GM18511 (cell line): Measurements from ENCODE around the gene TIE1.

Source experiments
- ATAC-seq: cut with Tn5 transposase; IDR thresholded peaks from one replicate; pipeline ENCODE4 v1.9.1; 2021; ENCODE audit warnings: mild to moderate bottlenecking, moderate library complexity; ENCODE audit not compliant: unreplicated experiment

Gene TIE1

DNA sequence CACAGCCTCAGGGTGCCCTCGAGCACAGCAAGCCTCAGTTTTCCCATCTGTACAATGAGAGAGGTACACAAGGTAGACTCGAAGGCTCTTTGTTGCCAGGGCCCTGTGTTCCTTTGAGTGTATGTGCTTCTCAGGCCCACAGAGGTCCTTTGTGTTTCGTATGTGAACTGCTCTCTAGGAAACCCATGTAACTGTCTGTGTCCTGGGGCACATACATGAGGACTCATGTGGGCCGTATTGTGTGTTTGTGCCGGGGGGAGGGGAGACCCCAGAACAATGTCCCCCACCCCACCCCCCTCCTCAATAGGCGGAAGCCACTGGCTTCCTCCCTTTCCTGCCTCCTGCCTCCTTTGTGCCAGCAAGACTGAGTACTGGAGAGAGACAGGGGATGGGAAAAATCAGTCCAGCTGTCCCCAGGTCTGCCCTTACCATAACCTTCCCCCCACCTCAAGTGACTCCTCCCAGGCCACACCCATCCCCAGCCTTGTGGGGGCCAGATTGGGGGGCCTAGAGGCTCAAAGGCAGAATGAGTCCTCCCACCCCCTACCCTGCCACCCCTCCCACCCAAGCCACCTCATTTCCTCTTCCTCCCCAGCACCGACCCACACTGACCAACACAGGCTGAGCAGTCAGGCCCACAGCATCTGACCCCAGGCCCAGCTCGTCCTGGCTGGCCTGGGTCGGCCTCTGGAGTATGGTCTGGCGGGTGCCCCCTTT, at the start of gene TIE1:
TIE1 (plus strand) TSS at position 605 of the 717 bp plus-strand sequence; CDS start at position 695, 90 bp downstream.
- no peak for ATAC-seq

GRCh38 chr1:43251024-43251423, 49.8 kb upstream of the TIE1 start:
- no peak for ATAC-seq

- no peak for ATAC-seq
Measured at GRCh38 chr1:43252225-43252624, 48.6 kb upstream of the TIE1 start.

DNA sequence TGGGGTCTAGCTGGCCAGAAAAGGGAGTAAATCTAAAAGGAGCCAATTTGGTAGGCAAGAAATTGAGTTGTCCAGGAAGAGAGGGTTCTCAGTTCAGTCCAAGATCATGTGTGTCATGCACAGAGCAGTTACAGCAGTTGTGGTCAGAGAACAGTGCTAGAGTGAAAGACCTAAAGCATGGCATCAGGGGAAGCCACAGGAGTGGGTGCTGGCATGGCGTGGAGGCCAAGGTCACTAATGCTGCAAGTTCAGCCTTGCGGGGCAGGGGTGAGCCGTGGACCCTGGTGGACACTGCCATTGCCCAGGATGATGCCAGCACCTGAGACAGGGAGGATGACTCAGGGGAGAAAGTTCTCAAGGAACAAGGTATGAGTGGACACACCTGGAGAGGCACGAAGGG, 47.6 kb upstream of the TIE1 start:
- no peak for ATAC-seq

- no peak for ATAC-seq
Measured at GRCh38 chr1:43253876-43254275, 46.9 kb upstream of the TIE1 start.

- no peak for ATAC-seq
Measured at GRCh38 chr1:43255438-43256210, 45.2 kb upstream of the TIE1 start.

- ATAC-seq: no peak
Measured at GRCh38 chr1:43256675-43257570, 43.9 kb upstream of the TIE1 start.

- no peak for ATAC-seq
Measured at GRCh38 chr1:43258370-43258769, 42.4 kb upstream of the TIE1 start.

DNA sequence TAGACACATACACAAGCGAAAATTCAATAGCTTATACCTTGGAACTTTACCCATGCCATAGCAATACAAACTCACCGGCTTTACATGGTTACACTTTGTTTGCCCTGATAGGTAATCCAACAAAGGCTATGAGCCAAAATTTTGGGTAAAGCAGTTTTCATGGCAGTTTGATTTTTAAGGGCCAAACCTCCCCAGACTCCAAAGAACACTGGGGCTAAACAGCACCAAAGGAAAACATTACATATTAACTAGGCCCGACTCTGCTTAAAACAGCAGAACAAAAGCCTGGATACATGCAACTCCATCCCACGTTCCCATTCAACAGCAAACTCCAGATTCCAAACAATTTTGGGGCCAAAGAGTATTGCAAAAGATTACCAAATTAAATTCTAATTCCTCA, 35.4 kb upstream of the TIE1 start:
- no peak for ATAC-seq

GRCh38 chr1:43266881-43267280, 33.9 kb upstream of the TIE1 start:
- no peak for ATAC-seq

DNA sequence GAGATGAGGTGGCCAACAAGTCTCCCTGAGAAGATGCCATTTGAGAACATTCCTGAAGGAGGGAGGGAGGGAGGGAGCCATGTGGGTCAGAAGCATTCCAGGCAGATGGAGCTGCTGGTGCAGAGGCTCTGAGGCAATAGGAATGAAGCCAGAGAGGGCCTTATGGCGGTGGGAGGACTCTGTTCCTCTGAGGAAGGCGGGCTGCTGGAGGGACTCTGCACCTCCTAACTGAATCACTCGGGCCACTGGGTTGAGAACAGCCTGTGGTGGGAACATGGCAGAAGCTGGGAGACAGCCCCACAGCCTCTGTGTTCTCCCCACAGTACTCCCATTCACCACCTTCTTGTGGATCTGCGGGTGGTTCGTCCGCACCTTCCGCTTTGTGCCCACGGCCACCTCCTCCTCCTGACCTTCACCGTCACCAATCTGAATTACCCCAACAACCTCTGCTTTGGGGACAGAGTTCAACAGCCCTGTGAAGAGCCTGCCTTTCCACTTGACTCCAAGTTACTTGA, 33.4 kb upstream of the TIE1 start:
- no peak for ATAC-seq

GRCh38 chr1:43267818-43268425, 32.9 kb upstream of the TIE1 start:
- no peak for ATAC-seq

DNA sequence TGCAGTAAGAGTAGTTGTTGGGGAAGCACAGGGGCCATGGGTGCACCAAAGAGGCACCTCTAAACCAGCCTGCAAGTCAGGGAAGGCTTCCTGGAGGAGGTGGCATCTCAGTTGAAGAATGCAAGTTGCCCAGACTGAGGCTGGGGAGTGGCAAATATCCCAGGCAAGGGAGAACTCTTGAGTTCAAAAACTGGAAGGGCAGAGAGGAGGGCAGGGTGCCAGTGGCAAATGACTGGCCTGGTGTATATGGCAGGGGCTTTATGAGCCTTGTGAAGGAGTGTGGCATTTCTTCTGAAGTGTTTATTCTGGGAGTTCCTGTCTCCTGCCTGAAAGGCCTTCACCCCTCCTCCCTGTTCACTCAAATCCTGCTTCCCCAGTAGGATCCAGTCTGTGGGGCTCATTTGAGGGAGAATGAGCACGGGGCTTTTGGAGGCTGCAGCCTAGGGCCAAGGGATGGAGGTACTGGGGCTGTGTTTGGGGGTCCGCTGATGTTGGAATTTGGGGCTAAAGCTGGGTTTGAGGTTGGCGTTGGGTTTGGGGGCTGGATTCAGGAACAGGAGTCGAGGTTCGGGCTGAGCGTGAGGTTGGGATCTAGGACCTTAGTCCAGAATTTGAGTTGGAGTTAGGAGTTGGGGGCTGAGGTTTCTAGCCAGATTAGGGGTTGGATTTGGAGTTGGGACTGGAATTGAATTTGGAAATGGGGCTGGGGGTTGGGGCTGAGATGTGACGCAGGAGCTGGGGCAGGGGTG, 31.0 kb upstream of the TIE1 start, which contains the start of gene TMEM125:
TMEM125 (plus strand) TSS at position 357 of the 749 bp plus-strand sequence. CDS start 2,740 bp downstream, outside the sequence.
- ATAC-seq: no peak

DNA sequence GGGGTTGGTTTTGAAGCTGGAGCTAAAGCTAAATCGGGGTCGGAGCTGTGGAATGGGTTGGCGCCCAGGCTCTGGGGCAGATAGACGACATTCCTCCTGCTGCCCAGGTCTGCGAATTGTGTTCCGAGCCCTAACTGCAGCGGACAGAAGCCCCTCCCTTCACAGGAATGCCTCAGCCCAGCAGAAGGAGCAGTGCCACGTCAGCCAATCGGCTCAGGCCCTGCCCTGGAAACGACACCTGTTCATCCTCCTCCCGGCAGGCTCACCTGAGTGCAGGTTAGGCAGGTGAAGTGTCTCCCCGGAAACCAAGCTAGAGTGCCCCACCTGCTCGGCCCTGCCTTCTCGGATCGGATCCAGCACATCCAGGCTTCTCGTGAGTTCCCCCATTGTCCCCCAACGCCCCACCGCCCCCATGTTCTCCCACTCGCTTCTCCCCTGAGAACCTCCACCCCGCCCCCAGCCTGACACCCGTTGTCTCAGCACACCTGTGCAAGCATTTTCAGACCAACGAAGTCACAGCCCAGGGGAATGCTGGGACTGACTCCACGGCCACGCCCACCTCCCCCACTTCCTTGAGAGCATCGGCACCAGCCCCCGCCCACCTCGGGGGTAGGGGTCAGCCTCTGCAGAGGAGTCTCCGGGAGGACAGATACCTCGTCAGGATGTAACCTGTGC, 30.2 kb upstream of the TIE1 start:
- no peak for ATAC-seq

DNA sequence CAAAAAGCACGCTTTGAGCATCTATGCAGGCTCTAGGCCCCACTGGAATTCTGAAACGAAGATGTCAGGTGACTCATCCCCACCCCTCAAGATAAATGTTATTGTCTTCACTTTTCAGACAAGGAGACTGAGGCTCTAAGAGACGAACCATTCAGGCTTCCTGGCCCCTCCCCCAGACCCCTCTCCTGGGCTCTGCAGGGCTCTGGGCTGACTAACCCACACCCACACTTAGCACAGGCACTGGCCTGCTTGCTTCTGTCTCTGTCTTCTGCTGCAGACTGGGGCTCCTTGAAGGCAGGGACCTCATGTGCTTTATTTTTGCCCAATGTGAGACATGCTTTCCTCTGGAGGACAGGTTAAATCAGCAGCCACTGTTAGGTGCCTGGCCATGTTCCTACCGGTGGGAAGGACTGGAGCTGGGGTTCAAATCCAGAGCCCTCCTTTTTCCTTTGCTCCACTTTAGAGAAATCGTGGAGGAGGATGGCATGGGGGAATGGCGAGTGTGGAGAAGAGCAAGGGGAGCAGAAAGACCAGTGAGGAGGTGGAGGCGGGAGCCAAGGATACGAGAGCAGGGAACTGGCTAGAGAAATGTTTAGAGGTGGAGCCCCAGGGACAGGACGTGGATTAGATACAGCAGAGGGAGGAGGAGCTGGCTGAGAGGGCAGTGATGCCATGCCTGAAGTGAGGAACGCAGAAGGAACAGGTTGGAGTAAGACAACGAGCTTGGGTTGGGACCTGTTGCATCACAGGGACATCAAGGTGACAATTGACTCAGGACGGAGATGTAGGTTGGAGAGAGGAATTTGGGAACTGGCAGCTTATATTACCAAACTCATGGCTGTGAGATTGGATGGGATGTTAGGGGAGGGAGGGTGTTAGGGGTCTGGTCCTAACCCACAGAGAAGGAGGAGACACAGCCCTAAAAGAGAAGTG, 29.3 kb upstream of the TIE1 start:
- ATAC-seq: no peak

- ATAC-seq: no peak
Measured at GRCh38 chr1:43272161-43272560, 28.6 kb upstream of the TIE1 start.

- no peak for ATAC-seq
Measured at GRCh38 chr1:43272576-43273571, 27.9 kb upstream of the TIE1 start.
